SK-N-SH (cell line): Measurements from ENCODE around the gene TEAD1. TPM values are rescaled to one million over a fixed set of nuclear protein-coding genes. Genes with fewer than 3 reads are reported as not detected.

Experiments used
- CTCF ChIA-PET: fragments of 300-600, 350-600 bp; formaldehyde crosslinking; extraction: SDS; loops from one replicate; lab custom pipeline; 2021; lab: Yijun Ruan, JAX
- POLR2A ChIA-PET: fragments of 350-600 bp; sonication (Branson Sonifier 250); formaldehyde crosslinking; extraction: SDS; loops from one replicate; lab custom pipeline; 2020; ENCODE audit warnings: antibody characterized with exemption, inconsistent platforms; lab: Yijun Ruan, JAX
- DNase-seq: peaks from one replicate; pipeline ENCODE4 v3.0.0; 2012
- H2AFZ ChIP-seq: fragments of 200-600 bp; sonication (generic); 2 replicates; pipeline ENCODE4 v1.8.1; 2016; ENCODE audit warnings: antibody characterized with exemption, mild to moderate bottlenecking, low read depth
- H3F3A ChIP-seq: fragments of 200-600 bp; sonication (generic); replicated peaks from 2 replicates; pipeline ENCODE3; 2016; ENCODE audit warnings: antibody characterized with exemption, mild to moderate bottlenecking; ENCODE audit not compliant: insufficient read depth
- H3K27ac ChIP-seq, 2 experiments: fragments of 200-500 bp in 1 of 2; fragments of 200-600 bp in 1 of 2; sonication (Bioruptor generic) in 1 of 2; sonication (generic), shearing (Covaris generic) in 1 of 2; 2 replicates each; pipeline versions ENCODE4 v1.5.1 to v1.6.1; 2014 to 2016; ENCODE audit warnings: low read depth in 2 of 2, inconsistent platforms in 1 of 2, low read length in 1 of 2, mild to moderate bottlenecking in 1 of 2, mixed read lengths in 1 of 2
- H3K27me3 ChIP-seq: fragments of 200-600 bp; sonication (generic), shearing (Covaris generic); 2 replicates; pipeline ENCODE4 v1.6.1; 2016; ENCODE audit warnings: mixed run types; ENCODE audit not compliant: insufficient read depth
- H3K36me3 ChIP-seq, 2 experiments: fragments of 200-500 bp in 1 of 2; fragments of 200-600 bp in 1 of 2; sonication (Bioruptor generic) in 1 of 2; sonication (generic) in 1 of 2; replicated peaks in 1 of 2; 2 replicates each; pipeline versions ENCODE3 to v1.5.1; 2014 to 2016; ENCODE audit warnings: low read length in 1 of 2, mild to moderate bottlenecking in 1 of 2; ENCODE audit not compliant: insufficient read depth in 2 of 2, control insufficient read depth in 1 of 2
- H3K4me1 ChIP-seq, 2 experiments: fragments of 200-500 bp in 1 of 2; fragments of 200-600 bp in 1 of 2; sonication (Bioruptor generic) in 1 of 2; sonication (generic), shearing (Covaris generic) in 1 of 2; 2 replicates each; pipeline versions ENCODE4 v1.5.1 to v1.6.1; 2014 to 2016; ENCODE audit warnings: low read depth in 1 of 2, low read length in 1 of 2, mixed run types in 1 of 2; ENCODE audit not compliant: insufficient read depth in 2 of 2, control insufficient read depth in 1 of 2
- H3K4me2 ChIP-seq: fragments of 200-600 bp; sonication (generic), shearing (Covaris generic); 2 replicates; pipeline ENCODE4 v1.6.1; 2017; ENCODE audit warnings: mixed run types
- H3K4me3 ChIP-seq, 2 experiments: fragments of 200-500 bp in 1 of 2; fragments of 200-600 bp in 1 of 2; sonication (Bioruptor generic) in 1 of 2; sonication (generic), shearing (Covaris generic) in 1 of 2; 2 replicates each; pipeline versions ENCODE4 v1.5.1 to v1.8.1; 2014 to 2016; ENCODE audit warnings: low read depth in 2 of 2, inconsistent platforms in 1 of 2, low read length in 1 of 2, mild to moderate bottlenecking in 1 of 2, mixed read lengths in 1 of 2, moderate library complexity in 1 of 2
- H3K79me2 ChIP-seq: fragments of 200-600 bp; sonication (generic); 2 replicates; pipeline ENCODE4 v1.8.1; 2017; ENCODE audit warnings: mild to moderate bottlenecking; ENCODE audit not compliant: insufficient read depth
- H3K9ac ChIP-seq: fragments of 200-600 bp; sonication (generic); 2 replicates; pipeline ENCODE4 v1.6.1; 2017; ENCODE audit warnings: mixed run types
- H3K9me2 ChIP-seq: fragments of 200-600 bp; sonication (generic); 2 replicates; pipeline ENCODE4 v1.6.1; 2017; ENCODE audit warnings: mixed run types
- H3K9me3 ChIP-seq: fragments of 200-600 bp; sonication (generic); 2 replicates; pipeline ENCODE4 v1.6.1; 2017; ENCODE audit warnings: mixed run types, mild to moderate bottlenecking, moderate library complexity
- H4K20me1 ChIP-seq: fragments of 200-600 bp; sonication (generic); 2 replicates; pipeline ENCODE4 v1.6.1; 2017; ENCODE audit warnings: mild to moderate bottlenecking, mixed run types; ENCODE audit not compliant: insufficient read depth
- CHD2 ChIP-seq: fragments of 150-350 bp; IDR thresholded peaks from 2 replicates; pipeline ENCODE4 v1.6.1; 2018; ENCODE audit warnings: low read length; ENCODE audit not compliant: partially characterized antibody
- GABPA ChIP-seq: IDR thresholded peaks from 2 replicates; pipeline ENCODE4 v1.4.0; 2012; ENCODE audit warnings: low read depth, mild to moderate bottlenecking
- JUND ChIP-seq: IDR thresholded peaks from 2 replicates; pipeline ENCODE4 v1.4.0; 2012
- MXI1 ChIP-seq: IDR thresholded peaks from 2 replicates; pipeline ENCODE4 v1.6.1; 2012; ENCODE audit warnings: mild to moderate bottlenecking, low read depth, low read length, improper control_type of control experiment
- RAD21 ChIP-seq: IDR thresholded peaks from 2 replicates; pipeline ENCODE4 v1.6.1; 2012; ENCODE audit warnings: mild to moderate bottlenecking, low read length
- RXRA ChIP-seq: IDR thresholded peaks from 2 replicates; pipeline ENCODE4 v1.4.0; 2012; ENCODE audit warnings: low read depth, mild to moderate bottlenecking, borderline replicate concordance
- SIN3A ChIP-seq: IDR thresholded peaks from 2 replicates; pipeline ENCODE4 v1.6.1; 2012; ENCODE audit warnings: low read depth, mild to moderate bottlenecking, low read length, moderate library complexity, borderline replicate concordance
- TEAD4 ChIP-seq: IDR thresholded peaks from 2 replicates; pipeline ENCODE4 v1.4.0; 2012; ENCODE audit warnings: mild to moderate bottlenecking, borderline replicate concordance; ENCODE audit not compliant: insufficient read depth
- WGBS: methylation state at CpG from one replicate; pipeline ENCODE4 v1.1.6; 2017; ENCODE audit warnings: low lambda C conversion rate; 5-methylcytosine and 5-hydroxymethylcytosine counted together
- polyA plus RNA-seq, 3 experiments: library from polyadenylated mRNA; depleted of rRNA; stranded (reverse); fragments of >200 nt; gene quantifications; 2 replicates each; pipeline ENCODE4 v1.2.3, GENCODE V29; 2012
- TF ChIP-seq, protein P1 (sequence below): IDR thresholded peaks from 2 replicates; pipeline ENCODE4 v1.4.0; 2012; ENCODE audit warnings: low read depth, borderline replicate concordance
- TF ChIP-seq, protein P2 (sequence below): fragments of 200-600 bp; sonication (generic); IDR thresholded peaks from 2 replicates; pipeline ENCODE4 v1.6.1; 2017; ENCODE audit warnings: antibody characterized with exemption, mild to moderate bottlenecking, moderate library complexity

The TEAD1 gene
- polyA plus RNA-seq, 1 of the 3 experiments (the other 2 are of a cell fraction), result 31.2 TPM

DNA sequence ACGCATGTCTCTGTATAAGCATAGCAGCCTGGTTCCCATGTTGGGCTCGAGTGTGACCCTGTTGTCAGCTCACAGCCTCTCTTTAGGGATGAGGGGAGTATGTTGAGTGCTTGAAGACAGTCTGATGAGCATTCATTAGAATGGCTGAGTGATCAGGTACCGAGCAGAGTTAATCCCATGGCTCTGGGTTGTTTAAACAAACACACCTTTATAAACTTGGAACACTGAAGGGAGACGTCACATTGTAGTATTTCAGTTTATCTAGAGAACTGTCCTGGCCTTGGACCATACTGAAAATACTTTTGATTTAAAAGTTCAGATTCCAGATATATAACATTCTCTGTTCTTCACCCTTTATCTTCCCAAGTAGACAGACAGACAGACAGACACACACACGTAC lies 76.0 kb downstream of the TEAD1 start:
- Histone ChIP-seq H3K79me2 (peaks cover 100% of the 10 kb centered on the region), H2AFZ (no peak overlapping the region), H3F3A (peaks cover 5% of the 10 kb centered on the region), H3K9me2 (no peaks in the 10 kb centered on the region), H3K4me2 (no peak overlapping the region), H3K9ac (no peak overlapping the region), H3K27me3 (no peaks in the 10 kb centered on the region), H3K4me3 (no peak overlapping the region), H3K9me3 (no peaks in the 10 kb centered on the region), H4K20me1 (peaks cover 94% of the 10 kb centered on the region), H3K27ac (no peak overlapping the region)
- ChIA-PET CTCF (interaction anchor here (1.1 kb wide), 1 partner anchor 139 kb away, joined by 4 read pairs; no protein-coding TSS in a partner anchor), POLR2A (no interaction called here)
- TF ChIP-seq CHD2, result no peak
- TF ChIP-seq JUND, result no peak
- no peak for TF ChIP-seq RAD21
- no peak for TF ChIP-seq MXI1
- TF ChIP-seq TEAD4, result no peak
- TF ChIP-seq, protein P1, sequence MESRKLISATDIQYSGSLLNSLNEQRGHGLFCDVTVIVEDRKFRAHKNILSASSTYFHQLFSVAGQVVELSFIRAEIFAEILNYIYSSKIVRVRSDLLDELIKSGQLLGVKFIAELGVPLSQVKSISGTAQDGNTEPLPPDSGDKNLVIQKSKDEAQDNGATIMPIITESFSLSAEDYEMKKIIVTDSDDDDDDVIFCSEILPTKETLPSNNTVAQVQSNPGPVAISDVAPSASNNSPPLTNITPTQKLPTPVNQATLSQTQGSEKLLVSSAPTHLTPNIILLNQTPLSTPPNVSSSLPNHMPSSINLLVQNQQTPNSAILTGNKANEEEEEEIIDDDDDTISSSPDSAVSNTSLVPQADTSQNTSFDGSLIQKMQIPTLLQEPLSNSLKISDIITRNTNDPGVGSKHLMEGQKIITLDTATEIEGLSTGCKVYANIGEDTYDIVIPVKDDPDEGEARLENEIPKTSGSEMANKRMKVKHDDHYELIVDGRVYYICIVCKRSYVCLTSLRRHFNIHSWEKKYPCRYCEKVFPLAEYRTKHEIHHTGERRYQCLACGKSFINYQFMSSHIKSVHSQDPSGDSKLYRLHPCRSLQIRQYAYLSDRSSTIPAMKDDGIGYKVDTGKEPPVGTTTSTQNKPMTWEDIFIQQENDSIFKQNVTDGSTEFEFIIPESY, result no peak
- TF ChIP-seq SIN3A, result no peak
- TF ChIP-seq GABPA, result no peak
- no peak for TF ChIP-seq RXRA
- TF ChIP-seq, all 33 proteins: peak for 0
- peaks cover 27 to 35% of the 10 kb centered on the region in 2 experiments; a peak in 3 of 4 replicates for H3K4me1 ChIP-seq
- no peak for DNase-seq
- no peaks in the 10 kb centered on the region for H3K36me3 ChIP-seq
- 97% methylated on average over 5 of the region's 5 CpGs for WGBS

DNA sequence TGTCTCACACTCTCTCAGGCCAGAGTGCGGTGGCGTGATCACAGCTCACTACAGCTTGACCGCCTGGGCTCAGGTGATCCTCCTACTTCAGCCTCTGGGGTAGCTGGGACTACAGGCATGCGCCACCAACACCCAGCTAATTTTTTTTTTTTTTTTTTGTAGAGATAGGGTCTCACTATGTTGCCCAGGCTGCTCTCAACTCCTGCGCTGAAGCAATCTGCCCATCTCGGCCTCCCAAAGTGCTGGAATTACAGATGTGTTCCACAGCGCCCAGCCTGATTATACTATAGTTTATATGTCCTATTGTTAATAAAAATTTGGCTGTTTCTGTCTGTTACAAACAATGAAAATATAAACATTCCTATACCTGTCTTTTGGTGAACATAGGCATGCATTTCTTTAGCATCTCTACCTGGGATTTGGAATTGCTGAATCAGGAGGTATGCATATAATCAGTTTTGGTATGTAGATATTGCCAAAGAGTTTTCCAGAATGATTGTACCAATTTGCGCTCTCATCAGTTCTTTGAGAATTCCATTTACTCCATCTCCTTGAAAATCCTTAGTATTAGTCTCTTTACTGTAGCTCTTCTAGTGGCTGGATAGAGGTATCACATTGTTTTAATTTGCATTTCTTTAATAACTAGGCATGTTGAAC lies 78.8 kb downstream of the TEAD1 start:
- H3K4me1 ChIP-seq, result peaks cover 20 to 24% of the 10 kb centered on the region in 2 experiments; a peak in 3 of 4 replicates
- H3K36me3 ChIP-seq, result no peaks in the 10 kb centered on the region
- no peaks in the 10 kb centered on the region for H3K9me2 ChIP-seq
- no peaks in the 10 kb centered on the region for H3K9me3 ChIP-seq
- H3K4me2 ChIP-seq, result no peak overlapping the region
- peaks cover 96% of the 10 kb centered on the region for H4K20me1 ChIP-seq
- no peak overlapping the region for H2AFZ ChIP-seq
- ChIA-PET POLR2A (no interaction called here), CTCF (interaction anchor here (0.8 to 1.4 kb wide), 2 partner anchors 20 to 136 kb away, joined by 3 read pairs; no protein-coding TSS in a partner anchor)
- H3K79me2 ChIP-seq, result peaks cover 100% of the 10 kb centered on the region
- H3K27ac ChIP-seq, result no peak overlapping the region
- DNase-seq, result no peak
- no peaks in the 10 kb centered on the region for H3K27me3 ChIP-seq
- H3K4me3 ChIP-seq, result no peak overlapping the region
- no peak overlapping the region for H3K9ac ChIP-seq
- H3F3A ChIP-seq, result peaks cover 10% of the 10 kb centered on the region
- TF ChIP-seq, protein P2, sequence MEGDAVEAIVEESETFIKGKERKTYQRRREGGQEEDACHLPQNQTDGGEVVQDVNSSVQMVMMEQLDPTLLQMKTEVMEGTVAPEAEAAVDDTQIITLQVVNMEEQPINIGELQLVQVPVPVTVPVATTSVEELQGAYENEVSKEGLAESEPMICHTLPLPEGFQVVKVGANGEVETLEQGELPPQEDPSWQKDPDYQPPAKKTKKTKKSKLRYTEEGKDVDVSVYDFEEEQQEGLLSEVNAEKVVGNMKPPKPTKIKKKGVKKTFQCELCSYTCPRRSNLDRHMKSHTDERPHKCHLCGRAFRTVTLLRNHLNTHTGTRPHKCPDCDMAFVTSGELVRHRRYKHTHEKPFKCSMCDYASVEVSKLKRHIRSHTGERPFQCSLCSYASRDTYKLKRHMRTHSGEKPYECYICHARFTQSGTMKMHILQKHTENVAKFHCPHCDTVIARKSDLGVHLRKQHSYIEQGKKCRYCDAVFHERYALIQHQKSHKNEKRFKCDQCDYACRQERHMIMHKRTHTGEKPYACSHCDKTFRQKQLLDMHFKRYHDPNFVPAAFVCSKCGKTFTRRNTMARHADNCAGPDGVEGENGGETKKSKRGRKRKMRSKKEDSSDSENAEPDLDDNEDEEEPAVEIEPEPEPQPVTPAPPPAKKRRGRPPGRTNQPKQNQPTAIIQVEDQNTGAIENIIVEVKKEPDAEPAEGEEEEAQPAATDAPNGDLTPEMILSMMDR, result 0 out of 2 replicates have a peak, but pooled peaks have one; percentile 29
- TF ChIP-seq JUND, result no peak
- WGBS, result 96% methylated on average over 8 of the region's 8 CpGs
